Right lobe of liver (tissue), 6 donors: ENCODE data around the gene BIRC2. TPM values are rescaled to one million over a fixed set of nuclear protein-coding genes. Genes with fewer than 3 reads are reported as not detected.

Experiments
- ATAC-seq, 4 donors: fragments of 200-7000 bp; cut with Tn5 transposase; one replicate each; pipeline ENCODE4 v1.9.1; 2020; ENCODE audit warnings: mild to moderate bottlenecking in 4 of 4, moderate library complexity in 4 of 4
- DNase-seq, 3 donors: peaks; one replicate each; pipeline ENCODE4 v3.0.0-alpha.2; 2020
- H3K27ac ChIP-seq, 3 donors: fragments of 200-600 bp; one replicate each; pipeline ENCODE4 v1.8.0; 2022
- H3K27me3 ChIP-seq, 2 donors: fragments of 200-600 bp; one replicate each; pipeline ENCODE4 v1.8.0; 2022
- H3K36me3 ChIP-seq, 4 donors: fragments of 200-600 bp; sonication (generic) in 1 of 4; one replicate each; pipeline versions ENCODE4 v1.5.1 to v1.8.0; 2017 to 2022; ENCODE audit warnings: control low read depth in 1 of 4
- H3K4me1 ChIP-seq, 4 donors: fragments of 200-600 bp; sonication (generic) in 1 of 4; one replicate each; pipeline versions ENCODE4 v1.5.1 to v1.8.0; 2017 to 2022; ENCODE audit warnings: control low read depth in 1 of 4
- H3K4me3 ChIP-seq, 3 donors: fragments of 200-600 bp; one replicate each; pipeline ENCODE4 v1.8.0; 2022
- H3K9me3 ChIP-seq, 4 donors: fragments of 200-600 bp; sonication (generic) in 1 of 4; one replicate each; pipeline versions ENCODE4 v1.5.1 to v1.8.0; 2017 to 2022; ENCODE audit warnings: control low read depth in 1 of 4
- CTCF ChIP-seq, 4 donors: fragments of 200-600 bp in 3 of 4; fragments of 450-650 bp in 1 of 4; IDR thresholded peaks; one replicate each; pipeline versions ENCODE4 v1.5.1 to v1.8.0; 2016 to 2022; ENCODE audit warnings: antibody characterized with exemption in 4 of 4, mild to moderate bottlenecking in 2 of 4
- POLR2A ChIP-seq: fragments of 450-650 bp; IDR thresholded peaks from one replicate; pipeline ENCODE4 v1.6.1; 2017; ENCODE audit warnings: antibody characterized with exemption, mild to moderate bottlenecking
- WGBS: methylation state at CpG from one replicate; pipeline ENCODE4 v1.1.6; 2018; ENCODE audit warnings: low coverage, low lambda C conversion rate; ENCODE audit not compliant: insufficient coverage; ENCODE audit errors: missing lambda C conversion rate; 5-methylcytosine and 5-hydroxymethylcytosine counted together
- intact Hi-C, 2 donors: fragments of 100-400 bp; cut with DNase I; formaldehyde crosslinking; loops; one replicate each; pipeline versions ENCODE4 v1.11.2 to v1.14.1; 2022
- total RNA-seq, 6 experiments: library from RNA; depleted of rRNA in 2 of 6; stranded (reverse); fragments of >200 nt in 2 of 6; fragmentation: NEBNext Ultra II Directional in 3 of 6; extraction: Animal tissue kit (Norgen Biotek cat#: 25700) in 3 of 6; gene quantifications; one replicate each; pipeline versions ENCODE4 v1.1.0 to v1.2.4, GENCODE V29; 2016 to 2023
- donor health status: DM: no; HTN: yes; CAD: no.
- donor health status: DM: no; HTN: no; CAD: no.
- donor health status: DM: no; HTN: no; CAD: no.
- donor health status: DM: no; HTN: yes; CAD: no.
- donor health status: DM: no; HTN: yes; CAD: no.

The BIRC2 gene
- total RNA-seq, 6 experiments from 2014 or later: 20.2 to 26.6 (median 25.3) TPM

GRCh38 chr11:102383839-102384238 is 36.8 kb downstream of the BIRC2 start:
- TF ChIP-seq POLR2A (no peak), CTCF (IDR thresholded peaks at IDR 0.05) (no peak)
- Histone ChIP-seq H3K27me3 (no peaks in the 10 kb centered on the region), H3K4me1 (no peaks in the 10 kb centered on the region), H3K27ac (peak overlapping the region in 1 of 3 donors; percentile 1), H3K36me3 (peaks cover 0 to 41% (median 2%) of the 10 kb centered on the region in 4 donors), H3K4me3 (no peak overlapping the region), H3K9me3 (no peaks in the 10 kb centered on the region)
- ATAC-seq (peak; percentile 25 to 69 (median 36)), DNase-seq (no peak)
- 85% methylated on average over 3 of the region's 3 CpGs for WGBS
- intact Hi-C loops: no loop called here

- H3K27me3 ChIP-seq: no peaks in the 10 kb centered on the region
- peak; percentile 30 to 71 (median 40) for ATAC-seq
- TF ChIP-seq CTCF (IDR thresholded peaks at IDR 0.05): no peak
- TF ChIP-seq POLR2A: no peak
- 72% methylated on average over 10 of the region's 15 CpGs for WGBS
- peak overlapping the region; percentile 1 to 24 (median 16) for H3K27ac ChIP-seq
- DNase-seq: no peak
- H3K4me3 ChIP-seq: no peak overlapping the region
- H3K36me3 ChIP-seq: peaks cover 0 to 38% (median 1%) of the 10 kb centered on the region in 4 donors
- no peaks in the 10 kb centered on the region for H3K4me1 ChIP-seq
- no peaks in the 10 kb centered on the region for H3K9me3 ChIP-seq
- intact Hi-C loops: no loop called here
Observed at GRCh38 chr11:102384419-102385079, 37.5 kb downstream of the BIRC2 start.

GRCh38 chr11:102385085-102386007 is 38.3 kb downstream of the BIRC2 start:
- peak in 3 of 4 donors; percentile 20 to 47 (median 21) for ATAC-seq
- no peaks in the 10 kb centered on the region for H3K9me3 ChIP-seq
- peak overlapping the region in 1 of 3 donors; percentile 5 for H3K27ac ChIP-seq
- no peak for DNase-seq
- no peaks in the 10 kb centered on the region for H3K27me3 ChIP-seq
- no peaks in the 10 kb centered on the region for H3K4me1 ChIP-seq
- TF ChIP-seq POLR2A (no peak), CTCF (IDR thresholded peaks at IDR 0.05) (no peak)
- whole genome bisulfite sequencing: 46% methylated on average over 4 of the region's 5 CpGs
- no peak overlapping the region for H3K4me3 ChIP-seq
- H3K36me3 ChIP-seq: peaks cover 0 to 30% (median 0%) of the 10 kb centered on the region in 4 donors
- intact Hi-C loops: no loop called here

- no peak for TF ChIP-seq POLR2A
- no peak for TF ChIP-seq CTCF (IDR thresholded peaks at IDR 0.05)
- Histone ChIP-seq H3K9me3 (no peaks in the 10 kb centered on the region), H3K27me3 (no peaks in the 10 kb centered on the region), H3K36me3 (peaks cover 0 to 27% (median 0%) of the 10 kb centered on the region in 4 donors), H3K4me3 (no peak overlapping the region), H3K27ac (no peak overlapping the region), H3K4me1 (no peaks in the 10 kb centered on the region)
- intact Hi-C loops: no loop called here
- no peak for ATAC-seq
- 76% methylated on average over 2 of the region's 2 CpGs for WGBS
- DNase-seq: no peak
Observed at GRCh38 chr11:102386136-102386734, 39.2 kb downstream of the BIRC2 start.
